Panc1 (cell line): ENCODE results near the gene NSMCE1. TPM values are rescaled to one million over a fixed set of nuclear protein-coding genes. Genes with fewer than 3 reads are reported as not detected.

Source experiments
- ATAC-seq: fragments of 200-7000 bp; cut with Tn5 transposase; 2 replicates; pipeline ENCODE4 v1.9.1; 2020; ENCODE audit warnings: mild to moderate bottlenecking, moderate library complexity
- BruUV-seq: library from RNA; stranded (reverse); fragments of 400-500 nt; replicated peaks from 2 replicates; lab custom pipeline; 2021; lab: Mats Ljungman, UMichigan
- CTCF ChIA-PET: fragments of 300-600 bp; sonication (Branson Sonifier 250); formaldehyde crosslinking; loops from one replicate; lab custom pipeline; 2022; ENCODE audit warnings: antibody characterized with exemption; lab: Charles Lee
- POLR2A ChIA-PET: fragments of 300-600 bp; sonication (Branson Sonifier 250); formaldehyde crosslinking; loops from one replicate; lab custom pipeline; 2022; ENCODE audit warnings: antibody characterized with exemption; lab: Charles Lee
- DNase-seq: peaks from one replicate; pipeline ENCODE4 v3.0.0-alpha.2; 2010; ENCODE audit warnings: low read depth, low spot score
- H3K27ac ChIP-seq: 2 replicates; pipeline ENCODE4 v1.5.1; 2011; ENCODE audit warnings: mild to moderate bottlenecking, low read length, inconsistent platforms
- H3K27me3 ChIP-seq: fragments of 200-500 bp; sonication (Bioruptor generic); 2 replicates; pipeline ENCODE4 v1.6.0; 2014; ENCODE audit warnings: low read length, inconsistent platforms; ENCODE audit not compliant: control insufficient read depth, insufficient read depth
- H3K36me3 ChIP-seq: fragments of 200-500 bp; sonication (Bioruptor generic); 2 replicates; pipeline ENCODE4 v1.5.1; 2014; ENCODE audit warnings: inconsistent platforms, mild to moderate bottlenecking, low read length, moderate library complexity; ENCODE audit not compliant: control insufficient read depth, insufficient read depth
- H3K4me1 ChIP-seq: 2 replicates; pipeline ENCODE4 v1.5.1; 2011; ENCODE audit warnings: inconsistent platforms, mild to moderate bottlenecking, low read length, moderate library complexity; ENCODE audit not compliant: control insufficient read depth, insufficient read depth
- H3K4me3 ChIP-seq, 2 experiments: 2 replicates each; pipeline ENCODE4 v1.5.1; 2011 to 2012; ENCODE audit warnings: low read depth in 2 of 2, low read length in 2 of 2, mild to moderate bottlenecking in 2 of 2, inconsistent platforms in 1 of 2, moderate library complexity in 1 of 2
- H3K9me3 ChIP-seq: fragments of 200-500 bp; sonication (Bioruptor generic); 2 replicates; pipeline ENCODE4 v1.5.1; 2014; ENCODE audit warnings: low read depth, mild to moderate bottlenecking, inconsistent platforms, low read length, moderate library complexity; ENCODE audit not compliant: control insufficient read depth, insufficient read depth
- POLR2AphosphoS5 ChIP-seq: IDR thresholded peaks from 2 replicates; pipeline ENCODE4 v1.6.1; 2012; ENCODE audit warnings: mild to moderate bottlenecking, low read depth, low read length, moderate library complexity
- SIN3A ChIP-seq: IDR thresholded peaks from 2 replicates; pipeline ENCODE4 v1.6.1; 2012; ENCODE audit warnings: low read depth, mild to moderate bottlenecking, low read length, moderate library complexity, borderline replicate concordance; ENCODE audit not compliant: insufficient read depth
- TCF7L2 ChIP-seq: IDR thresholded peaks from 2 replicates; pipeline ENCODE4 v1.6.1; 2011; ENCODE audit warnings: mild to moderate bottlenecking, low read depth, low read length, inconsistent platforms
- in situ Hi-C: cut with HindIII; loops from 2 replicates; pipeline ENCODE4 v1.10.0; 2016; ENCODE audit warnings: low sequenced_read_pairs, low pct_unique_long_range_greater_than_20kb
- intact Hi-C: fragments of 100-400 bp; cut with micrococcal nuclease; formaldehyde crosslinking; loops from one replicate; pipeline ENCODE4 v1.10.0; 2022; ENCODE audit not compliant: unreplicated experiment
- total RNA-seq: library from RNA; stranded (reverse); gene quantifications from one replicate; pipeline ENCODE4 v1.2.1, GENCODE V29; 2021; ENCODE audit not compliant: unreplicated experiment
- TF ChIP-seq, protein P1 (sequence below): fragments of 450-650 bp; IDR thresholded peaks from 2 replicates; pipeline ENCODE4 v1.5.1; 2017; ENCODE audit warnings: mild to moderate bottlenecking
- TF ChIP-seq, protein P2 (sequence below), 2 experiments: IDR thresholded peaks; 2 replicates each; pipeline ENCODE4 v1.6.1; 2011 to 2012; ENCODE audit warnings: low read depth in 2 of 2, control low read depth in 1 of 2, low read length in 1 of 2, mild to moderate bottlenecking in 1 of 2, moderate library complexity in 1 of 2; ENCODE audit not compliant: insufficient read depth in 1 of 2

NSMCE1 gene
- total RNA-seq, 1 experiment from 2014 or later: 48.2 TPM

- ChIA-PET CTCF (no interaction called here), POLR2A (no interaction called here)
- no peaks in the 10 kb centered on the region for H3K9me3 ChIP-seq
- ATAC-seq (peak; percentile 90), DNase-seq (no peak)
- no peaks in the 10 kb centered on the region for H3K27me3 ChIP-seq
- intact Hi-C loops: no loop called here
- TF ChIP-seq TCF7L2 (no peak), POLR2AphosphoS5 (no peak), SIN3A (no peak)
- TF ChIP-seq, protein P1, sequence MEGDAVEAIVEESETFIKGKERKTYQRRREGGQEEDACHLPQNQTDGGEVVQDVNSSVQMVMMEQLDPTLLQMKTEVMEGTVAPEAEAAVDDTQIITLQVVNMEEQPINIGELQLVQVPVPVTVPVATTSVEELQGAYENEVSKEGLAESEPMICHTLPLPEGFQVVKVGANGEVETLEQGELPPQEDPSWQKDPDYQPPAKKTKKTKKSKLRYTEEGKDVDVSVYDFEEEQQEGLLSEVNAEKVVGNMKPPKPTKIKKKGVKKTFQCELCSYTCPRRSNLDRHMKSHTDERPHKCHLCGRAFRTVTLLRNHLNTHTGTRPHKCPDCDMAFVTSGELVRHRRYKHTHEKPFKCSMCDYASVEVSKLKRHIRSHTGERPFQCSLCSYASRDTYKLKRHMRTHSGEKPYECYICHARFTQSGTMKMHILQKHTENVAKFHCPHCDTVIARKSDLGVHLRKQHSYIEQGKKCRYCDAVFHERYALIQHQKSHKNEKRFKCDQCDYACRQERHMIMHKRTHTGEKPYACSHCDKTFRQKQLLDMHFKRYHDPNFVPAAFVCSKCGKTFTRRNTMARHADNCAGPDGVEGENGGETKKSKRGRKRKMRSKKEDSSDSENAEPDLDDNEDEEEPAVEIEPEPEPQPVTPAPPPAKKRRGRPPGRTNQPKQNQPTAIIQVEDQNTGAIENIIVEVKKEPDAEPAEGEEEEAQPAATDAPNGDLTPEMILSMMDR: no peak
- TF ChIP-seq, protein P2, sequence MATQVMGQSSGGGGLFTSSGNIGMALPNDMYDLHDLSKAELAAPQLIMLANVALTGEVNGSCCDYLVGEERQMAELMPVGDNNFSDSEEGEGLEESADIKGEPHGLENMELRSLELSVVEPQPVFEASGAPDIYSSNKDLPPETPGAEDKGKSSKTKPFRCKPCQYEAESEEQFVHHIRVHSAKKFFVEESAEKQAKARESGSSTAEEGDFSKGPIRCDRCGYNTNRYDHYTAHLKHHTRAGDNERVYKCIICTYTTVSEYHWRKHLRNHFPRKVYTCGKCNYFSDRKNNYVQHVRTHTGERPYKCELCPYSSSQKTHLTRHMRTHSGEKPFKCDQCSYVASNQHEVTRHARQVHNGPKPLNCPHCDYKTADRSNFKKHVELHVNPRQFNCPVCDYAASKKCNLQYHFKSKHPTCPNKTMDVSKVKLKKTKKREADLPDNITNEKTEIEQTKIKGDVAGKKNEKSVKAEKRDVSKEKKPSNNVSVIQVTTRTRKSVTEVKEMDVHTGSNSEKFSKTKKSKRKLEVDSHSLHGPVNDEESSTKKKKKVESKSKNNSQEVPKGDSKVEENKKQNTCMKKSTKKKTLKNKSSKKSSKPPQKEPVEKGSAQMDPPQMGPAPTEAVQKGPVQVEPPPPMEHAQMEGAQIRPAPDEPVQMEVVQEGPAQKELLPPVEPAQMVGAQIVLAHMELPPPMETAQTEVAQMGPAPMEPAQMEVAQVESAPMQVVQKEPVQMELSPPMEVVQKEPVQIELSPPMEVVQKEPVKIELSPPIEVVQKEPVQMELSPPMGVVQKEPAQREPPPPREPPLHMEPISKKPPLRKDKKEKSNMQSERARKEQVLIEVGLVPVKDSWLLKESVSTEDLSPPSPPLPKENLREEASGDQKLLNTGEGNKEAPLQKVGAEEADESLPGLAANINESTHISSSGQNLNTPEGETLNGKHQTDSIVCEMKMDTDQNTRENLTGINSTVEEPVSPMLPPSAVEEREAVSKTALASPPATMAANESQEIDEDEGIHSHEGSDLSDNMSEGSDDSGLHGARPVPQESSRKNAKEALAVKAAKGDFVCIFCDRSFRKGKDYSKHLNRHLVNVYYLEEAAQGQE (IDR thresholded peaks at IDR 0.05; ENCODE audit: insufficient read depth in 1 of 2, low read depth in 2 of 2, low read length in 1 of 2): no peak
- in situ Hi-C loops: no loop called here
- no peaks in the 10 kb centered on the region; the same call in 1 of the 2 replicates for H3K36me3 ChIP-seq
- no TSS peak for BruUV-seq
- no peak overlapping the region for H3K27ac ChIP-seq
- peaks cover 5% of the 10 kb centered on the region for H3K4me1 ChIP-seq
- no peak overlapping the region for H3K4me3 ChIP-seq
Measured at GRCh38 chr16:27253526-27253930, 15.0 kb downstream of the NSMCE1 start.

GRCh38 chr16:27252206-27252585, 16.4 kb downstream of the NSMCE1 start:
- no peaks in the 10 kb centered on the region for H3K9me3 ChIP-seq
- ChIA-PET POLR2A (no interaction called here), CTCF (no interaction called here)
- BruUV-seq: no TSS peak
- intact Hi-C loops: no loop called here
- TF ChIP-seq SIN3A (no peak), TCF7L2 (no peak), POLR2AphosphoS5 (no peak)
- TF ChIP-seq, protein P2 (IDR thresholded peaks at IDR 0.05; ENCODE audit: insufficient read depth in 1 of 2, low read depth in 2 of 2, low read length in 1 of 2): no peak
- TF ChIP-seq, protein P1: no peak
- in situ Hi-C loops: no loop called here
- ATAC-seq (no peak), DNase-seq (no peak)
- H3K27me3 ChIP-seq: no peaks in the 10 kb centered on the region
- H3K36me3 ChIP-seq: no peaks in the 10 kb centered on the region; the same call in 1 of the 2 replicates
- no peak overlapping the region for H3K27ac ChIP-seq
- peaks cover 5% of the 10 kb centered on the region for H3K4me1 ChIP-seq
- no peak overlapping the region for H3K4me3 ChIP-seq
